BJ (cell line): ENCODE measurements around the gene COPA. TPM values are rescaled to one million over a fixed set of nuclear protein-coding genes. Genes with fewer than 3 reads are reported as not detected.

Source experiments
- CTCF ChIA-PET: fragments of 350-600 bp; formaldehyde crosslinking; extraction: SDS; loops from one replicate; lab custom pipeline; 2021; ENCODE audit warnings: antibody characterized with exemption, inconsistent platforms; lab: Yijun Ruan, JAX
- POLR2A ChIA-PET: fragments of 300-600 bp; sonication (Branson Sonifier 250); formaldehyde crosslinking; extraction: SDS; loops from one replicate; lab custom pipeline; 2021; ENCODE audit warnings: antibody characterized with exemption; lab: Charles Lee
- DNase-seq: peaks from one replicate; pipeline ENCODE4 v3.0.0-alpha.2; 2011; ENCODE audit warnings: low read depth
- H3K27me3 ChIP-seq: 2 replicates; pipeline ENCODE4 v1.6.0; 2011; ENCODE audit warnings: low read length; ENCODE audit not compliant: control insufficient read depth, insufficient read depth
- H3K36me3 ChIP-seq: 2 replicates; pipeline ENCODE4 v1.5.1; 2011; ENCODE audit warnings: low read length; ENCODE audit not compliant: control insufficient read depth, insufficient read depth
- H3K4me3 ChIP-seq: 2 replicates; pipeline ENCODE4 v1.5.1; 2011; ENCODE audit warnings: low read depth, mild to moderate bottlenecking, control low read depth, low read length
- polyA plus RNA-seq: library from polyadenylated mRNA; depleted of rRNA; stranded (reverse); fragments of >200 nt; gene quantifications from 2 replicates; pipeline ENCODE4 v1.2.3, GENCODE V29; 2011
- TF ChIP-seq, protein P1 (sequence below): IDR thresholded peaks from 2 replicates; pipeline ENCODE4 v1.5.1; 2011; ENCODE audit warnings: low read depth, mild to moderate bottlenecking, control low read depth, inconsistent platforms, low read length, moderate library complexity; ENCODE audit not compliant: insufficient read depth

COPA gene
- polyA plus RNA-seq, 1 experiment = 267 TPM

DNA sequence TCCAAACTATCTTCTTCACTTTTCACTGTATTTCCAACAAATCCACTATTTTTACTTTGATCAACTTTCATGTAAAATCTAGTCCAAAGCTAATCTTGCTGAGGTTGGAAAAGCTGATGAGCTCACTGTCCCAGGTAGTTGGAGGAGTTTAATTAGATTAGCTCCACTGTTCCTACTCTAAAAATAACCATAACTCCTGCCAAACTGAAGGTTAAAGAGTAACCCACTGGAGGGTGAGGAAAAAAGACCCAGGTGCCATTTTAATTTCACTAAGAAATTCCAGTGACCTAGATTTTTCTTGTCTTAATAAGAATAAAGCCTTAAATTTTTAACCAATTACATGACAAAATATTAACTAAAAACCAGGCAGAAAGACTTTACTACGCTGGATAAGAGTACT lies 96.0 kb downstream of the COPA start:
- H3K4me3 ChIP-seq = no peak overlapping the region
- peaks cover 1% of the 10 kb centered on the region; the same call in 1 of the 2 replicates for H3K36me3 ChIP-seq
- POLR2A ChIA-PET = no interaction called here
- TF ChIP-seq, protein P1, sequence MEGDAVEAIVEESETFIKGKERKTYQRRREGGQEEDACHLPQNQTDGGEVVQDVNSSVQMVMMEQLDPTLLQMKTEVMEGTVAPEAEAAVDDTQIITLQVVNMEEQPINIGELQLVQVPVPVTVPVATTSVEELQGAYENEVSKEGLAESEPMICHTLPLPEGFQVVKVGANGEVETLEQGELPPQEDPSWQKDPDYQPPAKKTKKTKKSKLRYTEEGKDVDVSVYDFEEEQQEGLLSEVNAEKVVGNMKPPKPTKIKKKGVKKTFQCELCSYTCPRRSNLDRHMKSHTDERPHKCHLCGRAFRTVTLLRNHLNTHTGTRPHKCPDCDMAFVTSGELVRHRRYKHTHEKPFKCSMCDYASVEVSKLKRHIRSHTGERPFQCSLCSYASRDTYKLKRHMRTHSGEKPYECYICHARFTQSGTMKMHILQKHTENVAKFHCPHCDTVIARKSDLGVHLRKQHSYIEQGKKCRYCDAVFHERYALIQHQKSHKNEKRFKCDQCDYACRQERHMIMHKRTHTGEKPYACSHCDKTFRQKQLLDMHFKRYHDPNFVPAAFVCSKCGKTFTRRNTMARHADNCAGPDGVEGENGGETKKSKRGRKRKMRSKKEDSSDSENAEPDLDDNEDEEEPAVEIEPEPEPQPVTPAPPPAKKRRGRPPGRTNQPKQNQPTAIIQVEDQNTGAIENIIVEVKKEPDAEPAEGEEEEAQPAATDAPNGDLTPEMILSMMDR = no peak
- no peaks in the 10 kb centered on the region for H3K27me3 ChIP-seq
- DNase-seq = no peak
- CTCF ChIA-PET = interaction anchor here (1.4 to 2.5 kb wide), 3 partner anchors 28 to 145 kb away, joined by 3 to 7 read pairs (median 6); no protein-coding TSS in a partner anchor

DNA sequence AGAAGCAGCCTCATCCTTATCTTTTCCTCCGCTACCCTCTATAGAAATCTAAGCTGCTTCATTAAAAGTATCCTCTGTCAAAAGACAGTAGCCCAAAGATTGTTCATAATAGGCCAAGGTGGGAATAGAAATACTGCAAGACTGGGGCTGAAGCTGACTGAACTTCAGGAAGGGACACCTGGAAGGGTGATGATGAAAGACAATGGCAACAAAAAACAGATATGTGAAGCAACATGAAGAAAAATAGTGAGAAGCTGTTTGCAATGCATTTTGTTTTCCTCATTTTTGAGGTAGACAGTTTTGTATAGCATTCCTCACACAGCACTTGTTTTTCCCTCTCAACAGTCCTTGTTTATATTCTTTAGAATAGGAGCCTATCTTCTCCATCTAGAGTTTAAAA lies 97.6 kb downstream of the COPA start:
- Histone ChIP-seq H3K36me3 (peaks cover 1% of the 10 kb centered on the region; the same call in 1 of the 2 replicates), H3K4me3 (no peak overlapping the region), H3K27me3 (no peaks in the 10 kb centered on the region)
- ChIA-PET POLR2A (no interaction called here), CTCF (interaction anchor here (0.8 to 2.5 kb wide), 6 partner anchors 11 to 167 kb away, joined by 3 to 8 read pairs (median 3); no protein-coding TSS in a partner anchor)
- TF ChIP-seq, protein P1 = no peak
- no peak for DNase-seq

DNA sequence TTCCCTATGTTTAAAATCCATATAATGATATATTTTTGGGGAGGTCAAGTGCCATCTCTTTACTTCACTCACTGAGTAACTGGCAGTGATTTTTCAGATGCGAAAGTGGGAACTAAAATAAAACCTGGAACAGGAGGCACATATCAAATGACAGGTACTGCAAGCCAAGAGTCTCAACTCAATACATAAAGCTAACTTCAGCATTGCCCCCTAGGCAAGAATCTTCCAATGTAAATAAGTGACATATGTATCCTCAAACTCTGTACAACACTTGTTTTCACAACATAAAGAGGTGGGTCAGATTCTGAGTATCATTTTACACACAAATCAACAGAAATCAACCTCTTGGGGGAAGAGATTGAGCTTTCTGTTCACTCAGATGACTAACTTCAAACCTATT lies 98.8 kb downstream of the COPA start:
- ChIA-PET POLR2A (no interaction called here), CTCF (interaction anchor here (0.8 to 4.1 kb wide), 7 partner anchors 9 to 142 kb away, joined by 3 to 20 read pairs (median 4); no protein-coding TSS in a partner anchor)
- Histone ChIP-seq H3K36me3 (peaks cover 6% of the 10 kb centered on the region), H3K4me3 (no peak overlapping the region), H3K27me3 (no peaks in the 10 kb centered on the region)
- TF ChIP-seq, protein P1 = no peak
- no peak for DNase-seq

DNA sequence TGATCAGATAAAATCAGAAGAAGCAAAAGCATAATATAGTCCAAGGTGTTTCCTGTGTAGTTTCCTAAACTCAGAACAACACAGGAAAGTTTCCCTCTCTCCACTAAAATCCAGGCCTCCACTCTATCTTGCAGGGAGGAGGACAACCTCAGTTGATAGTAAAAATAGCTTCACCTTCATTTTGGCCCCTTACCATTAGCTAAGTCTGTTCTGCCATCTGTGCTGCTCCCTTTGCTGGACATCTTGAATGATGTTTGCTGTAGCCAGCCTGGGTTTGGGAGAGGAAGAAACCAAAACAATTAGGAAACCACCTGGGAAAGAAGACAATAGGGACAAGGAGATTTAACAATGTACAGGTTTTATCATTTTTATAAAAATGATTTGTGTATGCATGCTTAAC lies 99.3 kb downstream of the COPA start:
- DNase-seq = no peak
- TF ChIP-seq, protein P1 = no peak
- no peaks in the 10 kb centered on the region for H3K27me3 ChIP-seq
- no peak overlapping the region for H3K4me3 ChIP-seq
- CTCF ChIA-PET = interaction anchor here (0.8 to 6.5 kb wide), 7 partner anchors 8 to 142 kb away, joined by 3 to 43 read pairs (median 5); no protein-coding TSS in a partner anchor
- H3K36me3 ChIP-seq = peaks cover 6% of the 10 kb centered on the region
- POLR2A ChIA-PET = interaction anchor here (0.6 kb wide), 1 partner anchor 166 kb away, joined by 4 read pairs; no protein-coding TSS in a partner anchor

DNA sequence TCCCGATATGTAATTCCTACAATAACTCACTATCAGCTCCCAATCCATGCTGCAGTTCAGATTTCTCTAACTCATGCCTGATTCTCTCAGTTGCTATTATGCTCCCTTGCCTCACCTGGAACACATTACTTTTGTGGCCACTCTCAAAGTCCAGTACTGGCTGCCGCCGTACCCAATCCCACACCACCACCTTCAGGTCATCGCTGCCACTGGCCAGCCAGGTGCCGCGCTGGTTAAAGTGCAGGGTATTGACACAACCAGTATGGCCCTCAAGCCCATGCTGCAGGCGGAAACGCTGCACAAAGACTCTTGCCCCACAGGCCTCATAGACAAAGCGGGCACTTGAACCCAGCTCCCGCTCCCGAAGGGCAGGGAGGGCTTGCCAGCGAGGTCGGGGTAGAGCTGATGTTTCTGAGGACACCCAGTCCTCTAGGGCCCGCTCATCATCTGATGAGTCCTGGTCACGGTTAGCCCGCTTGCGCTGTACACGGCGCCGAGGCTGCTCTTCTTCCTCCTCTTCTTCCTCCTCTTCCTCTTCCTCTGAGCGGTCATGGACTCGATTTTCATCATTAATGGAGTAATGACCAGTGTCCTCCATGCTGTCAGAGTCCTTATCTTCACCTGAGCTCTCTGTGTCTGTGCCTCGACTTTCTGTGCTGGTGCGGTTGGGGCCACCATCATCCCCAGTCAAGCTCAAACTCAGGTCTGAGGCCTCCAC lies 103.3 kb downstream of the COPA start:
- DNase-seq = no peak
- TF ChIP-seq, protein P1 = no peak
- CTCF ChIA-PET = interaction anchor here (0.9 to 6.5 kb wide), 8 partner anchors 12 to 686 kb away, joined by 3 to 43 read pairs (median 4); no protein-coding TSS in a partner anchor
- Histone ChIP-seq H3K27me3 (no peaks in the 10 kb centered on the region), H3K36me3 (peaks cover 14% of the 10 kb centered on the region), H3K4me3 (no peak overlapping the region)
- POLR2A ChIA-PET = interaction anchor here (0.6 kb wide), 1 partner anchor 137 kb away, joined by 3 read pairs; no protein-coding TSS in a partner anchor
